Prostate gland (tissue), 2 donors: ENCODE measurements around the gene PCSK4.

ENCODE experiments used
- CTCF ChIP-seq, 4 experiments: fragments of 200-600 bp in 2 of 4; fragments of 450-650 bp in 2 of 4; sonication (generic) in 2 of 4; IDR thresholded peaks; 1 replicate in 3 of 4; 2 replicates in 1 of 4; pipeline ENCODE4 v1.5.1; 2016 to 2019; ENCODE audit warnings: antibody characterized with exemption in 4 of 4, mild to moderate bottlenecking in 2 of 4, moderate library complexity in 2 of 4
- POLR2A ChIP-seq: fragments of 450-650 bp; IDR thresholded peaks from one replicate; pipeline ENCODE4 v1.6.1; 2016; ENCODE audit warnings: antibody characterized with exemption, mild to moderate bottlenecking

GRCh38 chr19:1531587-1531986 is 41.4 kb upstream of the PCSK4 start:
- TF ChIP-seq POLR2A = no peak
- TF ChIP-seq CTCF (IDR thresholded peaks at IDR 0.05) = no peak
